HepG2 (cell line): ENCODE data around the gene PTPMT1. TPM values are rescaled to one million over a fixed set of nuclear protein-coding genes. Genes with fewer than 3 reads are reported as not detected.

Experiments
- AHR ChIP-seq: IDR thresholded peaks from 2 replicates; pipeline ENCODE4 v1.6.1; 2018; ENCODE audit warnings: missing genetic modification reagents, missing compliant biosample characterization
- ELF4 ChIP-seq: sonication (generic); formaldehyde crosslinking; IDR thresholded peaks from 2 replicates; pipeline ENCODE4 v1.5.0; 2020; ENCODE audit warnings: missing genetic modification reagents, mild to moderate bottlenecking, moderate library complexity, borderline replicate concordance
- EZH2 ChIP-seq: conservative IDR thresholded peaks from 2 replicates; pipeline ENCODE4 v1.6.1; 2012; ENCODE audit warnings: mild to moderate bottlenecking, low read depth, low read length, moderate library complexity
- HNRNPH1 ChIP-seq: fragments of 200-400 bp; formaldehyde crosslinking; optimal IDR thresholded peaks from 2 replicates; pipeline ENCODE3; 2017; ENCODE audit warnings: mild to moderate bottlenecking, low read depth, low read length
- KLF16 ChIP-seq, 2 experiments: sonication (generic) in 1 of 2; formaldehyde crosslinking in 1 of 2; IDR thresholded peaks; 2 replicates each; pipeline versions ENCODE4 v1.6.1 to v1.8.0; 2016 to 2023; ENCODE audit warnings: missing genetic modification reagents in 2 of 2, missing compliant biosample characterization in 1 of 2
- KLF6 ChIP-seq: IDR thresholded peaks from 2 replicates; pipeline ENCODE4 v1.8.0; 2016; ENCODE audit warnings: missing biosample characterization, missing genetic modification reagents
- PLRG1 ChIP-seq: fragments of 450-650 bp; conservative IDR thresholded peaks from 2 replicates; pipeline ENCODE4 v1.6.1; 2016
- SMAD9 ChIP-seq: sonication (generic); formaldehyde crosslinking; IDR thresholded peaks from 2 replicates; pipeline ENCODE4 v1.5.1; 2020; ENCODE audit warnings: mild to moderate bottlenecking, missing genetic modification reagents
- TSC22D2 ChIP-seq: sonication (generic); formaldehyde crosslinking; IDR thresholded peaks from 2 replicates; pipeline ENCODE4 v1.5.1; 2020; ENCODE audit warnings: missing genetic modification reagents, mild to moderate bottlenecking, borderline replicate concordance
- ZFAT ChIP-seq: sonication (generic); formaldehyde crosslinking; conservative IDR thresholded peaks from 2 replicates; pipeline ENCODE4 v1.8.1; 2023; ENCODE audit warnings: missing genetic modification reagents, inconsistent platforms
- ZFP90 ChIP-seq: sonication (generic); formaldehyde crosslinking; IDR thresholded peaks from 2 replicates; pipeline ENCODE4 v1.8.0; 2022; ENCODE audit warnings: missing genetic modification reagents, mild to moderate bottlenecking, inconsistent platforms, borderline replicate concordance
- ZNF557 ChIP-seq: sonication (generic); formaldehyde crosslinking; IDR thresholded peaks from 2 replicates; pipeline ENCODE4 v1.4.0; 2020; ENCODE audit warnings: missing genetic modification reagents
- ZNF563 ChIP-seq: sonication (generic); formaldehyde crosslinking; IDR thresholded peaks from 2 replicates; pipeline ENCODE4 v1.8.0; 2022; ENCODE audit warnings: mild to moderate bottlenecking, moderate library complexity, missing genetic modification reagents
- polyA plus RNA-seq, 8 experiments: library from polyadenylated mRNA; depleted of rRNA in 3 of 8; stranded (reverse) in 7 of 8; unstranded in 1 of 8; fragments of >200 nt; fragmentation: Illumina TruSeq in 4 of 8; extraction: Trizol in 4 of 8; gene quantifications; 2 replicates each; pipeline versions ENCODE4 v1.2.1 to v1.2.3, GENCODE V29; 2011 to 2016; ENCODE audit warnings: low read depth in 4 of 8, missing spikeins in 1 of 8, mixed read lengths in 1 of 8; ENCODE audit not compliant: insufficient read depth in 1 of 8
- total RNA-seq, 5 experiments: library from RNA; depleted of rRNA; stranded (reverse); fragments of >200 nt; fragmentation: Illumina TruSeq; extraction: Trizol; gene quantifications; 2 replicates each; pipeline ENCODE4 v1.2.3, GENCODE V29; 2016; ENCODE audit warnings: low read depth in 1 of 5
- TF ChIP-seq, protein P1 (sequence below): sonication (generic); formaldehyde crosslinking; IDR thresholded peaks from 2 replicates; pipeline ENCODE4 v1.4.0; 2020; ENCODE audit warnings: mild to moderate bottlenecking, missing genetic modification reagents, borderline replicate concordance
- TF ChIP-seq, protein P2 (sequence below): sonication (generic); formaldehyde crosslinking; IDR thresholded peaks from 2 replicates; pipeline ENCODE4 v1.8.0; 2022; ENCODE audit warnings: mild to moderate bottlenecking, missing genetic modification reagents, moderate library complexity
- TF ChIP-seq, protein P3 (sequence below): sonication (generic); formaldehyde crosslinking; IDR thresholded peaks from 2 replicates; pipeline ENCODE4 v1.9.0; 2021; ENCODE audit warnings: missing genetic modification reagents, mild to moderate bottlenecking, borderline replicate concordance
- TF ChIP-seq, protein P4 (sequence below): sonication (generic); formaldehyde crosslinking; IDR thresholded peaks from 2 replicates; pipeline ENCODE4 v1.5.1; 2020; ENCODE audit warnings: mild to moderate bottlenecking, missing genetic modification reagents
- TF ChIP-seq, protein P5 (sequence below): sonication (generic); formaldehyde crosslinking; IDR thresholded peaks from 2 replicates; pipeline ENCODE4 v1.4.0; 2020; ENCODE audit warnings: missing genetic modification reagents

PTPMT1 gene
- total and polyA plus RNA-seq, 2 of the 13 experiments (the other 11 are each of a cell fraction or from before 2014, with no cell fraction given) = 55.6 to 129 TPM

DNA sequence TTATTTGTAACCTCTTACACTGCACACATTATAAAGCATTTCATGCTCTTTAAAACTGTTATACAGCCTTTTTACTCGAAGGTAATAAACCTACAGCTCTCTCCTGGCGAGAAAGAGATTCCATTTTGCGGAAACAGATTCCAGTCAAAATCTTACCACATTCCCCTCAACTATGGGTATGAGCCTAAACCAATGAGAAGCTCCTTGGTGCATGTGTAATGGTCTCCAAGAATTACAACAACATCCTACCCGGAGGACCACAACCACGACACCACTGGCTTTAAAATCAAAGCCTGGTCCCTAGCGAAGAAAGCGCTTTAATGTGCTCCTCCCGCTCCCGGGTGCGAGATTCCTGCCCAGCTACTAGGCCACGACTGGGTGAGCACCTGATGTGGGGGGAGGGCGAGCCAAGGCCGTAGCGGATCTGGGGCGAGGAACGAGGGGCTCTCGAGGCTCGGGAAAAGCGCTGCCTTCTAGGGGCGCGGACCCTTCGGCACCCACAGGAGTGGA is 13.3 kb upstream of the PTPMT1 start (continued):
- TF ChIP-seq, protein P1, sequence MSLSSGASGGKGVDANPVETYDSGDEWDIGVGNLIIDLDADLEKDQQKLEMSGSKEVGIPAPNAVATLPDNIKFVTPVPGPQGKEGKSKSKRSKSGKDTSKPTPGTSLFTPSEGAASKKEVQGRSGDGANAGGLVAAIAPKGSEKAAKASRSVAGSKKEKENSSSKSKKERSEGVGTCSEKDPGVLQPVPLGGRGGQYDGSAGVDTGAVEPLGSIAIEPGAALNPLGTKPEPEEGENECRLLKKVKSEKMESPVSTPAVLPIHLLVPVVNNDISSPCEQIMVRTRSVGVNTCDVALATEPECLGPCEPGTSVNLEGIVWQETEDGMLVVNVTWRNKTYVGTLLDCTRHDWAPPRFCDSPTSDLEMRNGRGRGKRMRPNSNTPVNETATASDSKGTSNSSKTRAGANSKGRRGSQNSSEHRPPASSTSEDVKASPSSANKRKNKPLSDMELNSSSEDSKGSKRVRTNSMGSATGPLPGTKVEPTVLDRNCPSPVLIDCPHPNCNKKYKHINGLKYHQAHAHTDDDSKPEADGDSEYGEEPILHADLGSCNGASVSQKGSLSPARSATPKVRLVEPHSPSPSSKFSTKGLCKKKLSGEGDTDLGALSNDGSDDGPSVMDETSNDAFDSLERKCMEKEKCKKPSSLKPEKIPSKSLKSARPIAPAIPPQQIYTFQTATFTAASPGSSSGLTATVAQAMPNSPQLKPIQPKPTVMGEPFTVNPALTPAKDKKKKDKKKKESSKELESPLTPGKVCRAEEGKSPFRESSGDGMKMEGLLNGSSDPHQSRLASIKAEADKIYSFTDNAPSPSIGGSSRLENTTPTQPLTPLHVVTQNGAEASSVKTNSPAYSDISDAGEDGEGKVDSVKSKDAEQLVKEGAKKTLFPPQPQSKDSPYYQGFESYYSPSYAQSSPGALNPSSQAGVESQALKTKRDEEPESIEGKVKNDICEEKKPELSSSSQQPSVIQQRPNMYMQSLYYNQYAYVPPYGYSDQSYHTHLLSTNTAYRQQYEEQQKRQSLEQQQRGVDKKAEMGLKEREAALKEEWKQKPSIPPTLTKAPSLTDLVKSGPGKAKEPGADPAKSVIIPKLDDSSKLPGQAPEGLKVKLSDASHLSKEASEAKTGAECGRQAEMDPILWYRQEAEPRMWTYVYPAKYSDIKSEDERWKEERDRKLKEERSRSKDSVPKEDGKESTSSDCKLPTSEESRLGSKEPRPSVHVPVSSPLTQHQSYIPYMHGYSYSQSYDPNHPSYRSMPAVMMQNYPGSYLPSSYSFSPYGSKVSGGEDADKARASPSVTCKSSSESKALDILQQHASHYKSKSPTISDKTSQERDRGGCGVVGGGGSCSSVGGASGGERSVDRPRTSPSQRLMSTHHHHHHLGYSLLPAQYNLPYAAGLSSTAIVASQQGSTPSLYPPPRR (CRISPR knock-in tag) = 0 out of 2 replicates have a peak, but pooled peaks have one; percentile 11
- TF ChIP-seq KLF6 (CRISPR knock-in tag) (no peak), ZFAT (CRISPR knock-in tag) (0 out of 2 replicates have a peak, but pooled peaks have one; percentile 22), KLF16 (CRISPR knock-in tag; IDR thresholded peaks at IDR 0.05) (peak in 1 of 2 experiments; percentile 4; a peak in 1 of 4 replicates), AHR (peak; percentile 36; the same call in 1 of the 2 replicates), ZNF563 (no peak), SMAD9 (0 out of 2 replicates have a peak, but pooled peaks have one; percentile 58), ELF4 (no peak), TSC22D2 (CRISPR knock-in tag) (peak; percentile 7; the same call in 1 of the 2 replicates), ZNF557 (CRISPR knock-in tag) (no peak), EZH2 (no peak), HNRNPH1 (no peak), PLRG1 (no peak), ZFP90 (CRISPR knock-in tag) (no peak)
- TF ChIP-seq, protein P2, sequence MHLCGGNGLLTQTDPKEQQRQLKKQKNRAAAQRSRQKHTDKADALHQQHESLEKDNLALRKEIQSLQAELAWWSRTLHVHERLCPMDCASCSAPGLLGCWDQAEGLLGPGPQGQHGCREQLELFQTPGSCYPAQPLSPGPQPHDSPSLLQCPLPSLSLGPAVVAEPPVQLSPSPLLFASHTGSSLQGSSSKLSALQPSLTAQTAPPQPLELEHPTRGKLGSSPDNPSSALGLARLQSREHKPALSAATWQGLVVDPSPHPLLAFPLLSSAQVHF = 0 out of 2 replicates have a peak, but pooled peaks have one; percentile 36
- TF ChIP-seq, protein P3, sequence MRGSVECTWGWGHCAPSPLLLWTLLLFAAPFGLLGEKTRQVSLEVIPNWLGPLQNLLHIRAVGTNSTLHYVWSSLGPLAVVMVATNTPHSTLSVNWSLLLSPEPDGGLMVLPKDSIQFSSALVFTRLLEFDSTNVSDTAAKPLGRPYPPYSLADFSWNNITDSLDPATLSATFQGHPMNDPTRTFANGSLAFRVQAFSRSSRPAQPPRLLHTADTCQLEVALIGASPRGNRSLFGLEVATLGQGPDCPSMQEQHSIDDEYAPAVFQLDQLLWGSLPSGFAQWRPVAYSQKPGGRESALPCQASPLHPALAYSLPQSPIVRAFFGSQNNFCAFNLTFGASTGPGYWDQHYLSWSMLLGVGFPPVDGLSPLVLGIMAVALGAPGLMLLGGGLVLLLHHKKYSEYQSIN (CRISPR knock-in tag) = no peak
- TF ChIP-seq, protein P4, sequence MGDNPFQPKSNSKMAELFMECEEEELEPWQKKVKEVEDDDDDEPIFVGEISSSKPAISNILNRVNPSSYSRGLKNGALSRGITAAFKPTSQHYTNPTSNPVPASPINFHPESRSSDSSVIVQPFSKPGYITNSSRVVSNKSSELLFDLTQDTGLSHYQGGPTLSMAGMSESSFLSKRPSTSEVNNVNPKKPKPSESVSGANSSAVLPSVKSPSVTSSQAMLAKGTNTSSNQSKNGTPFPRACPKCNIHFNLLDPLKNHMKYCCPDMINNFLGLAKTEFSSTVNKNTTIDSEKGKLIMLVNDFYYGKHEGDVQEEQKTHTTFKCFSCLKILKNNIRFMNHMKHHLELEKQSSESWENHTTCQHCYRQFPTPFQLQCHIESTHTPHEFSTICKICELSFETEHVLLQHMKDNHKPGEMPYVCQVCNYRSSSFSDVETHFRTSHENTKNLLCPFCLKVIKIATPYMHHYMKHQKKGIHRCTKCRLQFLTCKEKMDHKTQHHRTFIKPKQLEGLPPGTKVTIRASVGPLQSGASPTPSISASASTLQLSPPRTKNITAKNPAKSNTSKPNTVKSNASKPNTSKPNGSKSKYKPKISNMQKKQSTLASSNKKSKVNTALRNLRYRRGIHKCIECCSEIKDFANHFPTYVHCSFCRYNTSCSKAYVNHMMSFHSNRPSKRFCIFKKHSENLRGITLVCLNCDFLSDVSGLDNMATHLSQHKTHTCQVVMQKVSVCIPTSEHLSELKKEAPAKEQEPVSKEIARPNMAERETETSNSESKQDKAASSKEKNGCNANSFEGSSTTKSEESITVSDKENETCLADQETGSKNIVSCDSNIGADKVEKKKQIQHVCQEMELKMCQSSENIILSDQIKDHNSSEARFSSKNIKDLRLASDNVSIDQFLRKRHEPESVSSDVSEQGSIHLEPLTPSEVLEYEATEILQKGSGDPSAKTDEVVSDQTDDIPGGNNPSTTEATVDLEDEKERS (CRISPR knock-in tag) = peak; percentile 82; the same call in 1 of the 2 replicates
- TF ChIP-seq, protein P5, sequence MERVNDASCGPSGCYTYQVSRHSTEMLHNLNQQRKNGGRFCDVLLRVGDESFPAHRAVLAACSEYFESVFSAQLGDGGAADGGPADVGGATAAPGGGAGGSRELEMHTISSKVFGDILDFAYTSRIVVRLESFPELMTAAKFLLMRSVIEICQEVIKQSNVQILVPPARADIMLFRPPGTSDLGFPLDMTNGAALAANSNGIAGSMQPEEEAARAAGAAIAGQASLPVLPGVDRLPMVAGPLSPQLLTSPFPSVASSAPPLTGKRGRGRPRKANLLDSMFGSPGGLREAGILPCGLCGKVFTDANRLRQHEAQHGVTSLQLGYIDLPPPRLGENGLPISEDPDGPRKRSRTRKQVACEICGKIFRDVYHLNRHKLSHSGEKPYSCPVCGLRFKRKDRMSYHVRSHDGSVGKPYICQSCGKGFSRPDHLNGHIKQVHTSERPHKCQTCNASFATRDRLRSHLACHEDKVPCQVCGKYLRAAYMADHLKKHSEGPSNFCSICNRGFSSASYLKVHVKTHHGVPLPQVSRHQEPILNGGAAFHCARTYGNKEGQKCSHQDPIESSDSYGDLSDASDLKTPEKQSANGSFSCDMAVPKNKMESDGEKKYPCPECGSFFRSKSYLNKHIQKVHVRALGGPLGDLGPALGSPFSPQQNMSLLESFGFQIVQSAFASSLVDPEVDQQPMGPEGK (CRISPR knock-in tag) = no peak
